HG03060 (cell line): ENCODE measurements around the gene BMP10.
"Not testable (repeated sequence)": the region's sequence is repeated elsewhere in the genome, so short reads cannot be mapped to it uniquely, and the experiment has no call there.

ENCODE experiments used
- ATAC-seq: cut with Tn5 transposase; IDR thresholded peaks from one replicate; pipeline ENCODE4 v1.9.1; 2021; ENCODE audit warnings: low read depth, moderate number of reproducible peaks; ENCODE audit not compliant: unreplicated experiment

BMP10 gene

GRCh38 chr2:68895981-68896380, 24.8 kb upstream of the BMP10 start:
- ATAC-seq: not testable (repeated sequence)

GRCh38 chr2:68889500-68889899, 18.3 kb upstream of the BMP10 start:
- ATAC-seq: no peak

- ATAC-seq: no peak
Measured at GRCh38 chr2:68889021-68889420, 17.8 kb upstream of the BMP10 start.

- no peak for ATAC-seq
Measured at GRCh38 chr2:68888038-68888704, 17.0 kb upstream of the BMP10 start.

- no peak for ATAC-seq
Measured at GRCh38 chr2:68885811-68886075, 14.5 kb upstream of the BMP10 start.

- no peak for ATAC-seq
Measured at GRCh38 chr2:68885074-68885810, 14.0 kb upstream of the BMP10 start.

- ATAC-seq: no peak
Measured at GRCh38 chr2:68880213-68880612, 9.0 kb upstream of the BMP10 start.

GRCh38 chr2:68879296-68879695, 8.1 kb upstream of the BMP10 start:
- ATAC-seq: no peak

GRCh38 chr2:68878753-68879152, 7.6 kb upstream of the BMP10 start:
- no peak for ATAC-seq

GRCh38 chr2:68878071-68878711, 7.0 kb upstream of the BMP10 start:
- ATAC-seq: no peak

- ATAC-seq: no peak
Measured at GRCh38 chr2:68877079-68877772, 6.0 kb upstream of the BMP10 start.

- no peak for ATAC-seq
Measured at GRCh38 chr2:68870215-68870614, 982 bp downstream of the BMP10 start.

- ATAC-seq: no peak
Measured at GRCh38 chr2:68865108-68865507, 6.1 kb downstream of the BMP10 start.

- no peak for ATAC-seq
Measured at GRCh38 chr2:68863996-68864395, 7.2 kb downstream of the BMP10 start.

- ATAC-seq: no peak
Measured at GRCh38 chr2:68862889-68863288, 8.3 kb downstream of the BMP10 start.

GRCh38 chr2:68861330-68861729, 9.9 kb downstream of the BMP10 start:
- no peak for ATAC-seq

GRCh38 chr2:68860111-68860510, 11.1 kb downstream of the BMP10 start:
- ATAC-seq: no peak

- no peak for ATAC-seq
Measured at GRCh38 chr2:68857855-68858456, 13.2 kb downstream of the BMP10 start.

- no peak for ATAC-seq
Measured at GRCh38 chr2:68857202-68857845, 13.9 kb downstream of the BMP10 start.

- ATAC-seq: no peak
Measured at GRCh38 chr2:68855550-68855949, 15.6 kb downstream of the BMP10 start.

GRCh38 chr2:68854476-68854875, 16.7 kb downstream of the BMP10 start:
- no peak for ATAC-seq
